GM21423 (cell line): ENCODE measurements around the gene MAGT1.
A peak's percentile ranks its signal among the peaks of the same experiment; 100 is the strongest.
"Not testable (repeated sequence)": the region's sequence is repeated elsewhere in the genome, so short reads cannot be mapped to it uniquely, and the experiment has no call there.

Experiments used
- ATAC-seq: cut with Tn5 transposase; IDR thresholded peaks from one replicate; pipeline ENCODE4 v1.9.1; 2021; ENCODE audit warnings: mild to moderate bottlenecking, moderate library complexity; ENCODE audit not compliant: unreplicated experiment

The MAGT1 gene

DNA sequence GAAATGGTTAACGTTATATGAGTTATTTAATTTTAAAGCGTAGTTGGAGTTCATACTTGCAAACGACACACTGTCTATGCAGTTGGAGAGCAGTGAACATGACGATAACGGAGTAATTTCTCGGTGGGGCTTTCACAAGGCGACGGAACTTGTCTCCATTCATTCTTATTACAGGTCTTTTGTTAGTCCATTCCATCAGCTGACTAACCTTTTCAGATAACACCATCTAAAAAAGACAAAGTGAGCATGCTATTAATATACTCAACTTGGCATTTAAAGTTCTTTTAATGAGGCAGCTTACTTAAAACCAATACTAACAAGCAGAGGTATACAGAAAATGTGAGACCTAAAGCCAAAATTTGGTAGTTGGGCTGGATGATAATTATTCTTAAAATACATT is 19.9 kb downstream of the MAGT1 start:
- no peak for ATAC-seq

DNA sequence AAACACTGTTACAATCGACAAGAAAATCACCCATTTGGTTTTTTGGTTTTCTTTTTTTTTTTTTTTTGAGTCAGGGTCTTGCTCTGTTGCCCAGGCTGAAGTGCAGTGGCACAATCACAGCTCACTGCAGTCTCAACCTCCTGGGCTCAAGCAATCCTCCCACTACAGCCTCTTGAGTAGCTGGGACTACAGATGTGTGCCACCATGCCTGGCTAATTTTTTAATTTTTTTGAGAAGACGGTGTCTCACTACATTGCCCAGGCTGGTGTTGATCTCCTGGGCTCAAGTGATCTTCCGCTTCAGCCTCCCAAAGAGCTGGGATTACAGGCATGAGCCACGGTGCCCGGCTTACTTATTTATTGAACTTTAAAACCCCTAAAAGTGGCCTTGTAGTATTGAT is 63.7 kb downstream of the MAGT1 start:
- not testable (repeated sequence) for ATAC-seq

DNA sequence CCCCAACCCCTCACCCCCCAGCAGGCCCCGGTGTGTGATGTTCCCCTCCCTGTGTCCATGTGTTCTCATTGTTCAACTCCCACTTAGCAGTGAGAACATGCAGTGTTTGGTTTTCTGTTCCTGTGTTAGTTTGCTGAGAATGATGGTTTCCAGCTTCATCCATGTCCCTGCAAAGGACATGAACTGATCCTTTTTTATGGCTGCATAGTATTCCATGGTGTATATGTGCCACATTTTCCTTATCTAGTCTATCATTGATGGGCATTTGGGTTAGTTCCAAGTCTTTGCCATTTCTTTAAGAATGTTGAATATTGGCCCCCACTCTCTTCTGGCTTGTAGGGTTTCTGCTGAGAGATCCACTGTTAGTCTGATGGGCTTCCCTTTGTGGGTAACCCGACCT is 73.2 kb downstream of the MAGT1 start:
- not testable (repeated sequence) for ATAC-seq

DNA sequence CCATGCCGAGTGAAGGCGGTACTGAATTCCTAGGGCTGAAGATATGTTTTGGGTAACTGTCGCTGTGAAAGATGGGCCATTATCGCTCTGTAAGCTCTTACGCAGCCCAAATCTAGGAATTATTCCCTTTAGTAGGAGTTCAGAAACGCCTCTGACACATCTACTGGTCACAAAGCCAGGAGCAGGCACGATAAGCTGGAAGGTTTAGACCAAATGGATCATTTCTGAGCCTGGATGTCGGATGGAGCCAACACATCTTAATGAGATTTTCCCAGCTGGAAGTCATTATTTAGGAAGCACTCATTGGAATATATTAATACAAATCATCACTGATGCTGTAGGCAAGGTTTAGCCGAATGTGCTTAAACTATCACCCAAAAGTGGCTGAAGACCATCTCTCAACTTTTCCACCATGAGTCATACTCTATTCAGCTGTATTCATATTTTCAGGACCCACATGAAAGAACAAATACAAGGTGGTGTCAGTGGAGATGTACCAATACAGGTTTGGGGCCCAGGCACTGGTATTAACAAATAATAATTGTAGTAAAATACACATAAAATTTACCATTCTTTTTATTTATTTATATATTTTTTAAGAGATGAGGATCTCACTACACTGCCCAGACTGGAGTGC is 75.0 kb downstream of the MAGT1 start:
- no peak for ATAC-seq

DNA sequence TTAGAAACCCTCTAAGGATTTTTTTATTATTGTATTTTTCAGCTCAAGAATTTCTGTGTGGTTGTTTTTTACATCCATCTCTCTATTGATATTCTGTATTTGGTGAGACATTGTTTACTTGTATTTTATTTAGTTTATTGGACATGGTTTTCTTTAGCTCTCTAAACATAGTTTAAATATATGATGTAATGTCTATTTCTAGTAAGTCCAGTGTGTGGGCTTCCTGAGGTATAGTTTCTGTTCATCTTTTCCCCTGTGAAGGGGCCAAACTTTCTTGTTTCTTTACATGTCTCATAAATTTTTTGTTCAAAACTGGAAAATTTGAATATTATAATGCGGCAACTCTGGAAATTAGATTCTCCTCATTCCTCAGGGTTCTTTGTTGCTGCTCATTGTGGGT is 81.0 kb downstream of the MAGT1 start:
- ATAC-seq: no peak

DNA sequence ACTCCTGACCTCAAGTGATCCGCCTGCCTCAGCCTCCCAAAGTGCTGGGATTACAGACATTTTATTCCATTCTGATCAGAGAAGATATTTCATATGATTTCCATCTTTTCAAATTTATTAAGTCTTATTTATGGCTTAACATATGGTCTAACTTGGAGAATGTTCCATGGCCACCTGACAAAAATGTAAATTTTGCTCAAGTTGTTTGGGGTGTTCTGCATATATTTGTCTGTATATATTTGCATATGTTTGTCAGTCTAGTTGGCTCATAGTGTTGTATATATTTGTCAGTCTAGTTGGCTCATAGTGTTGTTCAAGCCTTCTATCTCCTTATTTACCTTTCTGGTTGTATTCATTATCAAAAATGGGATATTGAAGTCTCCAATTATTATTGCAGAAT is 93.0 kb downstream of the MAGT1 start:
- ATAC-seq: no peak

DNA sequence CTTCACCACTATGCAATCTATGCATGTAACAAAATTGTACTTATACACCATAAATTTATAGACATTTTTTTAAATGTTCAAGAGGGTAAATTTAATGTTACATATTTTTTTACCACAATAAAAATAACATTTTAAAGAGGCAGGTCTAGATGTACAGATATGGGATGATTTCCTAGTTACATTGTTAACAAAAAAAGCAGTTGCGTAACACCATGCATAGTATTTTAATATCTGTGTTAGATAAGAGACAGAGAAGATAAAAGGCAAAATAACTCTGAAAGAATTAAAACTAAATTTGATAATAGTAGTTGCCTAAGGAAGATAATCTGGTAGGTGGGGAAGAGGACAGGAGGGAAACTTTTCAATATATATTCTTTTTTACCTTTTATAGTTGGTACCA is 100.1 kb downstream of the MAGT1 start:
- no peak for ATAC-seq

DNA sequence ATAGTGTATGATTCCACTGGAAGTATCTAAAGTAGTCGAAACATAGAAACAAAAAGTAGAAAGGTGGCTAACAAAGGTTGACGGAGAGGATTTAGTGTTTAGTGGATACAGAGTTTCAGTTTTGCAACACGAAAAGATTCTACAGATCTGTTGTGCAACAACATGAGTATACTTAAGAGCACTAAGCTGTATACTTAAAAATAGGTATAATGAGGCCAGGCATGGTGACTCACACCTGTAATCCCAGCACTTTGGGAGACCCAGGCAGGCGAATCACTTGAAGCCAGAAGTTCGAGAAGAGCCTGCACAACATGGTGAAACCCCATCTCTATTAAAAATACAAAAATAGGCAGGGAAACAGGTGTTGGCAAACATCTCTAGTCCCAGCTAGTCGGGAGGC is 101.3 kb downstream of the MAGT1 start:
- no peak for ATAC-seq

DNA sequence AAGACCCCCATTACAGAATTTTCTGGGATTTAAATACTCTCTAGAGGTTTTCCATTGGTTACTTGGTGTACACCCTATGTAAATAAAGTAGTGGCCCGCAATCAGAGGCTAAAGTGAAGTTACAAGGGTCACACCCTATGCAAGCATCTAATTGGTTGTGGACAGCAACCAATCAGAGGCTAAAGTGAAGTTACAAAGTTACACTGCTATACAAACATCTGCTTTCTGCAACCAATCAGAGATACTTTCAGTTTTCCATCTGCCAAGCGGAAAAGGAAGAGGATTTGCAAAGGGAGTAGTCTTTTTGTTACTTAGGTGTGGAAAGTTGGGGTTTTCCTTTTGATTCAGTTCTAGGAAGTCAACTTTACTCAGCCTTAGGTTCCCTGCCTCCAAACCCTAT is 107.2 kb downstream of the MAGT1 start:
- ATAC-seq: no peak

DNA sequence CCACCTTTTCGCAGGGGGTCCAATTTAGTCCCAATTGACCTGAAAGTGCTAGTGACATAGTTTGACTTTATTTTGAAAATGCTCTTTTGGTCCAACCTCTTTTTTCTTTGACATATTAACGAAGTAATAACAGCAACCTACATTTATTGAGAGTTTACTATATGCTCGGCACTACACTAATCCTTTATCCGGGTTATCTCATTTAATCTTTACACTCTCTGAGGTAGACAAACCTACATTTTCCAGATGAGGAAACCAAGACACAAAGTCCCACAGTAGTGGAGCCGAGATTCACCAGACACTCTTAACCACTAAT is 108.9 kb downstream of the MAGT1 start:
- peak; percentile 8 for ATAC-seq

DNA sequence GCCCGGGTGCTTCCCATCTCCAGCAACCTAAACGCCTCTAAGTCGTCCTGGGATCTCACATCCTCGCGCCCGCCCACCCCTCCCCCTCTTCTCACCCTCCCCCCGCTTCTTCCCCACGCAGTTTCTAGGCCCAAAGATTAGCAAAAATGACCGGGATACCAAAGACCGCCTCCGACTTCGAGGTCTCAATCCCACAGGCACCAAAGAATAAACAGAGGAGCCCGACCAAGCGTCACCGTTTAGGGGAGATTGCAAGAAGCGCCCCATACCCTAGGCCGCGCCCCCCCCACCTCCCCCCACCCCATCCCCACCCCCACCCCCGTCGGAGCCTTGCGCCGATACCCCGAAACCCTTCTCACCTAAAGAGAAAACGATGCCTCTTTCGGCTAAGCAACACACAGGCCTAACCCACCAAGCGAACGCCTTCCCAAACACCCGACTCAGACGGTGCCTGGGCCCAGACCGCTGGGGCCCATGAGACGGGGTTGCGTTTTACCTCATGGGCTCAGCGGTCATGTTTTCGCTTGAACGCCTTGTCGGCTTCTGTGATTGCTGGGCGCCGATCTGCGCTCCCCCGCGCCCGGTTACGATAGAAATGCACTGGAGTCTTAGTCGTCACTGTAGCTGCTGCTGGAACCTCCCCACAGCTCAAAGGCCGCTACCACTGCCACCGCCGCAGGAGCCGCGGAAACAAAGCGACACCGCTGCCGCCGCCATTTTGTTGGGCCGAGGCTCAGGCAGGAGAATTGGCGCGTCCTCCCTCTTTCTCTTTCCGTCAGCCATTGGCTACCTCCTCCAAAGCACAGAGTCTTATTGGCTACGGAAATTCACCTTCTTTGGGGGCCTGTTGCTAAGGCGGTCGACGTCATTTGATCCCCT is 109.5 kb downstream of the MAGT1 start, which contains the start of gene ATRX:
Gene ATRX, minus strand, starts transcription at position 731 of the 879 bp plus-strand sequence. Its CDS starts 215 bp downstream, at position 516.
- ATAC-seq: peak; percentile 95

DNA sequence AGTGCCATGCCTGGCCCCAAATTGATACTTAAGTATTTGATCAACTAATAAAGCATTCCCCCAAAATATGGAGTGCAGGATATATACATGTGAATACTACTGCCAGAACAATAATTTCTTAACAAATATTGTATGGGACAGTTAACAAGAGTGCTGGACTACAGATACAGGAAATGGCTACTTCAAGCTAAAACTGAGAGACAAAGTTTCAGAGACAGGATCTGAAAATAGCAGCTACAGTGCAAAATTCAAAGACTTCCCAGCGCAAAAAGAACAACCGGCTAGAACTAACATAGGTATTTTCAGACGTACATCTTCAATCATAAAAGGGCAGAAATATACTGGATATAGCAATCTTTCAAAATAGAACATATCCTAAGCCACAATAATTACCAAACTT is 115.5 kb downstream of the MAGT1 start:
- ATAC-seq: no peak

DNA sequence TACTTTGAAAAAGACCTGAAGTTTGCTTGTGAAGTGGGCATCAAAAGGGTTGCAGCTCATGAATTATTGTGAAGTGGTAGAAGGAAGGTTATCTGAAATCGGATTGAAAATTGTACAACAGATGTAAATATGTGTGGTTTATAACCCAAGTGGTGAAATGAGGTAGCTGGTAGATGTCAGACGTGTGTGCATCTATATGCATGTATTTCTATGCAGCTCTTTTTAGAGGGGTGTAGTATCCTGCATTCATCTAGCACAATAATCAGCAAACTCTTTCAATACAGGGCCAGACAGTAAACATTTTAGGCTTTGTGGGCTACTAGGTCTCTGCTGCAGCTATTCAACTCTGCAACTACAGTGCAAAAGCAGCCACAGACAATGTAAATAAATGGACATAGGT is 118.6 kb downstream of the MAGT1 start:
- no peak for ATAC-seq
